HFF-Myc (cell line): ENCODE measurements around the gene PGA4.

Experiments used
- DNase-seq: peaks from one replicate; pipeline ENCODE4 v3.0.0-alpha.2; 2011; ENCODE audit warnings: low read depth; ENCODE audit errors: extremely low read depth
- H3K4me3 ChIP-seq: replicated peaks from 2 replicates; pipeline ENCODE4 v1.5.1; 2011; ENCODE audit warnings: low read depth, mild to moderate bottlenecking, control low read depth, low read length
- TF ChIP-seq, protein P1 (sequence below): IDR thresholded peaks from 2 replicates; pipeline ENCODE4 v1.5.1; 2012; ENCODE audit warnings: mild to moderate bottlenecking, low read depth, low read length, control low read depth; ENCODE audit errors: missing control alignments

The PGA4 gene

DNA sequence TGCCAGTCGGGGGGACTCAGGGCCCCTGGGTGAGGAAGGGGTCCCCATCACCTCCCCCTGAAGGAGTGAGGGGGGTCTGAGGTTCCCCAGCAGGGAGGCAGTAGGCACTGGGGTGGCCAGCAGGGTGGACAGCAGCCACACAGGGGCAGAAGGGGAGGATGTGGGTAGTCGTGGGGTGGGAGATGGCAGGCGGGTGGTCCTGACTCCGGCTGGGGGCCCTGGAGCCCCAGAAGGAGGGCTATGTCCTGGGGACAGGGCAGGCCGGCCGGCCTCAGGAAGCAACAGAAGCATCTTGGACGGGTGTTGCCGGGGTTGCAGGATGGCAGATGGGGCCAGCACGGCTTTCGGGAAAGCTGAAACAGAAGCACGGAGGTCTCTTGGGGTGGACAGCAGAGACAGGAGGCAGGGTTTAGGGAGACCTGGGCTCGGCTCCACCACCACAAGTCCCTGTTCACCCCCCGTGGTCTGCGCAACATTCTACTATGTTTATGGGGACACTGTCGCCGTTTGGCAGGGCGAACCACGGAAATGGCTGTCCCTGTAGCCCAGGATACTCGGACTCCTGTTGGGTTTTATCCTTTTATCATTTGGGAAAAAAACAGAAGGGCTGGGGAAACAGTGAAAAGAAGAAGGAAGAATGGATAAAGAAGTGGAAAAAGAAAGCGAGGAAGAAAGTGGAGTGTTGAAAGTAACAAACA lies 58.9 kb downstream of the PGA4 start:
- DNase-seq: no peak
- TF ChIP-seq, protein P1, sequence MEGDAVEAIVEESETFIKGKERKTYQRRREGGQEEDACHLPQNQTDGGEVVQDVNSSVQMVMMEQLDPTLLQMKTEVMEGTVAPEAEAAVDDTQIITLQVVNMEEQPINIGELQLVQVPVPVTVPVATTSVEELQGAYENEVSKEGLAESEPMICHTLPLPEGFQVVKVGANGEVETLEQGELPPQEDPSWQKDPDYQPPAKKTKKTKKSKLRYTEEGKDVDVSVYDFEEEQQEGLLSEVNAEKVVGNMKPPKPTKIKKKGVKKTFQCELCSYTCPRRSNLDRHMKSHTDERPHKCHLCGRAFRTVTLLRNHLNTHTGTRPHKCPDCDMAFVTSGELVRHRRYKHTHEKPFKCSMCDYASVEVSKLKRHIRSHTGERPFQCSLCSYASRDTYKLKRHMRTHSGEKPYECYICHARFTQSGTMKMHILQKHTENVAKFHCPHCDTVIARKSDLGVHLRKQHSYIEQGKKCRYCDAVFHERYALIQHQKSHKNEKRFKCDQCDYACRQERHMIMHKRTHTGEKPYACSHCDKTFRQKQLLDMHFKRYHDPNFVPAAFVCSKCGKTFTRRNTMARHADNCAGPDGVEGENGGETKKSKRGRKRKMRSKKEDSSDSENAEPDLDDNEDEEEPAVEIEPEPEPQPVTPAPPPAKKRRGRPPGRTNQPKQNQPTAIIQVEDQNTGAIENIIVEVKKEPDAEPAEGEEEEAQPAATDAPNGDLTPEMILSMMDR: no peak
- no peak overlapping the region for H3K4me3 ChIP-seq
